COR-L47 (cell line): ENCODE results near the gene ETHE1.
"Not testable (repeated sequence)": the region's sequence is repeated elsewhere in the genome, so short reads cannot be mapped to it uniquely, and the experiment has no call there.

ENCODE experiments used
- DNase-seq: peaks from one replicate; lab custom pipeline; 2025; lab: John Stamatoyannopoulos, UW

ETHE1 gene

DNA sequence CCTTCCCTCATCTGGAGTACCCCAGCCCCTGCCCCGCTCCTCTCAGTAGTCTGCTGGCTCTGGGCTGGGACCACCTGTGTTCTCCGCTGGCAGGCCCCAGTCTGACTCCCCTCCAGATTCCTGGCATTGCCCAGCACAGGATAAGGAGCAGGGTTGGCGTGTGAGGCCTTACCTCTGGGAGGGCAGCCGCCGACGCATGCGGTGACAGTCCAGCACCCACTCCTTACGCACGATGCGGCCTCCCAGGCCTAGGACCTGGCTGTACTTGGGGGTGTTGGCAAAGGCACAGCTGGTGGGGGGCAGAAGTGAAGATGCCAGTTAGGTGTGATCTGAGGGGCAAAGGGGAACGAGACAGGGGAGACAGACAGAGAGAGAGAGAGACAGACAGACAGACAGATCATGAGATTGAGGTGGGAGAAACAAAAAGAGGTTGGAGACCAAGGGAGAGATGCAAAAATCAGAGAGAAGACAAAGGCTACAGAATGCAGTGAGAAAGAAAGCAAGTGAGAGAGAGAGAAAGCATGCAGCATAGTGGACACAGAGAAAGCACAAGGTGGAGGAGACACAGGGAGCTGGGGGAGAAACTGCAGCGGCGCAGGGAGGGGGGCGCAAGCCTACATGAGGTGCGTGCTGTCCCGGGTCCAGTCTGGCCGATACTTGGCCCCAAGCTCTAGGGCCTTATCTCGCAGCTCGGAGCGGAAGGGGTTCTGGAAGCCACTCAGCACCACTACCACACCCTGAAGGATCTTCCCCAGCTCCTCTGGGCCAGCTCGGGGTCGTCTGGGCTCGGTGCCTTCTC lies 24.6 kb upstream of the ETHE1 start:
- DNase-seq, result no peak

DNA sequence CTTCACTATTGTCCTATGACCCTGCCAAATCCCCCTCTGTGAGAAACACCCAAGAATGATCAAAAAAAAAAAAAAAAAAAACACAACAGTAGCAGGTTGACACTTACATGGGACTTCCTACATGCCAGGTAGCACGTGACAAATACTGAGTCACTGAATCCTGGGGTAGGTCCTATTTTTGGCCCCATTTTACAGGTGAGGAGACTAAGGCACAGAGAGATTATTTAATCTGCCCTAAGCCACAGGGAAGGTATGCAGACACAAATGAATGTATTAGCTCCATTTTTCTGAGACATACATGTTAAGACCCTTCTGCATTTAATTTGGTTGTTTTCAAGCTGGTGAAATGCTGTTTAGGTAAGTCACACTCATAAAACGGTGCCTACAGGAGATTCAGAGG lies 21.7 kb upstream of the ETHE1 start:
- DNase-seq, result no peak

DNA sequence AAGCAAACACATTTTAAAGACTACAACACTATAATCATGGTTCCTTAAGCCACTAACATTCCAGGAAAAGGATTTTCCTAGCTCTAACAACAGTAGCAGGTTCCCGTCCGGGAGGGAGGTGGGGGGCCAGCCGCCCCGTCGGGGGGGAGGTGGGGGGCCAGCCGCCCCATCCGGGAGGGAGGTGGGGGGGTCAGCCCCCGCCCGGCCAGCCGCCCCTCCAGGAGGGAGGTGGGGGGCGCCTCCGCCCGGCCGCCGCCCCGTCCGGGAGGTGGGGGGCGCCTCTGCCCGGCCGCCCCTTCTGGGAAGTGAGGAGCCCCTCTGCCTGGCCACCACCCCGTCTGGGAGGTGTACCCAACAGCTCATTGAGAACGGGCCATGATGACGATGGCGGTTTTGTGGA lies 20.9 kb upstream of the ETHE1 start:
- DNase-seq, result not testable (repeated sequence)

DNA sequence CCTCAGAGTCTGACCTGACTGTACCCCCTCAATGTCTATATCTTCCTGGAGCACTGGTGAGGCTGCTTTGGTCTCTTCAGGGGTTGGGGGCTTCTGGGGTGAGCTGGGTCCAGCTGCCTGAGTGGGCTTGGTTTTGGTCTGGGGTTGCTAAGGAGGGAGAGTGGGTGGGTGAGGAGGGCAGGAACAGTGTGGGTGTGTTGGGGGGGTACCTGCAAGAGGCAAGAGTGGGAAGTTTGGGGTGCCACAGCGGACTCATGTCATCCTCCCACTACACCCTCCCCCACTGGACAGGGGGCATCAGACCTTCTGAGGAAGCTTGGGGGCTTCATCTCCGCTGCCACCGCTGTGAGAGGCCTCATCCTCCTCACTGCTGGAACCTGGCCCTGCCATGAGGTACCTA lies 19.6 kb upstream of the ETHE1 start:
- DNase-seq, result no peak

DNA sequence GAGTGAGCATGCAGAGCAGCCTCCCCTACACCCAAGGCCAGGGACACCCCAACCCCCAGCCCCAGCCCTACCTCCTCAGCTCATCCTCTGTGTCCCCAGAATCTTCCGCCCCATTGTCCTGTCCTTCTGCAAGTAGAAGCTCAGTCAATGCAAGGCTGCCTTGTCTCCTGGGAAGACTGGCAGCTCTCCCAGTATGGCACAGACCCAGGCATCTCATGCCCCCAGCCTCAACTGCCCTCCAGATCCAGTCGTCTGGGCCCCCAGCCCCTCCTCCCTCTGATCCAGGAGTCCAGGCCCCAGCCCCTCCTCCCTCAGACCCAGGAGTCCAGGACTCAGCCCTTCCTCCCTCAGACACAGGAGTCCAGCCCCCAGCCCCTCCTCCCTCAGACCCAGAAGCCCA lies 19.0 kb upstream of the ETHE1 start:
- DNase-seq, result no peak

DNA sequence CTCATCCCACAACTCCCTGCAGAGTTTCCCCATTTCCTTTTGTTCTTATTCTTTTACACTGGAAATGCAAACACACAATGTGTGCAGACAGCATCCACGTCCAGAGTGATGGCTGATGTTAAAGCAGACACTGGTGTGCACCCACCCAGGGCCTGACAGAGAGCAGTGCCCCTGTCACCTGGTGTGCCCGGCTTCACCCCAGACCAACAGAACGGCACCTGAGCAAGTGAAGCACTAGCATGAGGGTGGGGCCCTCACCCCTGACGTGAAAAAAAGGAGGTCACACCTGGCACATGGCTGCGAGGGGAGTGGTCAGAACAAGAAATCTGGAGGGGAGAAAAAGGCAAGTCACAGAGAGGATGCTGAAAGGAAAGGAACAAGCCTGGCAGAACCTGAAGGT lies 18.3 kb upstream of the ETHE1 start:
- no peak for DNase-seq

DNA sequence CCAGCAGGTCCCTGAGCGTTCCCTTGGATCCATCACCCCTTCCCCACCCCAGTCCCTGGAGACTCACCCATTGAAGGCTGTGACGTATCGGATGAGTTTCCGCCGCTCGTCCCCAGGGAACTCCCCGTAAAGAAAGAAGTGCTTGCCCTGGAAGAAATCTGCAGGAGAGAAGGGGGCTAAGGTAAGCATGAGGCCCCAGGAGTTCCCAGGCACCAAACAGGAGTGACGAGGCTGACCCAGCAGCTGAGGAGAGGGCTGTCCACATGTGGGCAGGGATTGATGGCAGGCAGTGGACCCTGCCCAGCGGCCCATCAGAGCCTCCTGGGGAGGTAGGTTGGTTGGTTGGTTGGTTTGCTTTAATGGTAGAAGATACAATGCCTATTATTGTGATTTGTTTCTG lies 17.1 kb upstream of the ETHE1 start:
- DNase-seq, result no peak

DNA sequence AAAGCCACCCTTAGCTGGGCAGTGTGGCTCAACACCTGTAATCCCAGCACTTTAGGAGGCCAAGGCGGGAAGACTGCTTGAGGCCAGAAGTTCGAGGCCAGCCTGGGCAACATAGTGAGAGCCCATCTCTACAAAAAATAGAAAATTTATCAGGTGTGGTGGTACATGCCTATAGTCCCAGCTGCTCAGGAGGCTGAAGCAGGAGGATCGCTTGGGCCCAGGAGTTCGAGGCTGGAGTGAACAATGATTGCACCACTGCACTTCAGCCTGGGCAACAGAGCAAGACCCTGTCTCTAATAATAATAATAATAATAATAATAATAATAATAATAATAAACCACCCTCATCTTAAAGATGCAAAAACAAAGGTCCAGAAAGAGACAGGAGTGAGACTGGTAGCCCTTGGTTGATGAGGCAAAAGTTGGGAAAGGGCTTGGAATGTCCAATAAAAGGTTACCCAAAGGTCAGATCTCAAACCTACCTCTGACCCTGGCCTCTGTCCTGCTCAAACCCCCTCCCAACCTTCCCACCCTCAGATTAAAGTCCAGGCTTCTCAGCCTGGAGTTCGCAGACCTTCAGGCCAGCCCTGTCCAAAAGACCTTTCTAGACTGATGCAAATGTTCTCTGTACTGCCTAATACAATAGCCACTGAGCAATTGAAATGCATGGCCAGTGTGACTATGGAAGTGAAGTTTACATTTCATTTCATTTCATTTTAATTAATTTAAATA lies 15.1 kb upstream of the ETHE1 start:
- no peak for DNase-seq

DNA sequence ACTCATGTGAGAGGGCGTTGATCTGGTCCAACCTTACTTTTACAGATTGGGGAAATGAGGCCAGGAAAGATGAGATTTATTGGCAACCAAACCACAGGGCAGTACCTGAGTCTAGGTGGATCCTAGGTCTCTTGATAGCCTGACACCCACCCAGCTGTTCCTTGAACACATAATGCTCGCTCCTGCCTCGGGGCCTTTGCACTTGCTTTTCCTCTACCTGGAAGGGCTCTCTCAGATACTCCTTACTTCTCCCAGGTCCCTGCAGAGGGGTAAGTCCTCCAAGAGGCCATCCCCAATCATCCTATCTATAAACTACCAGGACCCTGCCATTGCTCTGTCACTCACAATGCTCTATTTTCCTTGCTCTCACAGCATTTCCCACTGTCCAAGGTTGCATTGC lies 13.4 kb upstream of the ETHE1 start:
- DNase-seq, result no peak

DNA sequence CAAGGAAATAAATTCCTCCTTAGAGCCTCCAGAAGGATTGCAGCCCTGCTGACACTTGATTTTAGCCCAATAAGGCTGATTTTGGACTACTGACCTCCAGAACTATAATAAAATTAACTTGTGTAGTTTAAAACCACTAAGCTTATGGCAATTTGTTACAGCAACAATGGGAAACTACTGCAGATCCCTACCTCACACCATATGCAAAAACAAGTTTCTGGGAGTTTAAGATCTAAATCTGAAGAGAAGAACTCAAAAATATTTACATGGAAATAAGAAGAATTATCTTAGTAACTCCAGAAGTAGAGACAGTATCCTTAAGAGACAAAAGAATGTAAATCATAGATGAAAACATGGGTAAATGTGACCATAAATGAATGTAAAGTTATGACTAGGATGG lies 11.9 kb upstream of the ETHE1 start:
- no peak for DNase-seq

DNA sequence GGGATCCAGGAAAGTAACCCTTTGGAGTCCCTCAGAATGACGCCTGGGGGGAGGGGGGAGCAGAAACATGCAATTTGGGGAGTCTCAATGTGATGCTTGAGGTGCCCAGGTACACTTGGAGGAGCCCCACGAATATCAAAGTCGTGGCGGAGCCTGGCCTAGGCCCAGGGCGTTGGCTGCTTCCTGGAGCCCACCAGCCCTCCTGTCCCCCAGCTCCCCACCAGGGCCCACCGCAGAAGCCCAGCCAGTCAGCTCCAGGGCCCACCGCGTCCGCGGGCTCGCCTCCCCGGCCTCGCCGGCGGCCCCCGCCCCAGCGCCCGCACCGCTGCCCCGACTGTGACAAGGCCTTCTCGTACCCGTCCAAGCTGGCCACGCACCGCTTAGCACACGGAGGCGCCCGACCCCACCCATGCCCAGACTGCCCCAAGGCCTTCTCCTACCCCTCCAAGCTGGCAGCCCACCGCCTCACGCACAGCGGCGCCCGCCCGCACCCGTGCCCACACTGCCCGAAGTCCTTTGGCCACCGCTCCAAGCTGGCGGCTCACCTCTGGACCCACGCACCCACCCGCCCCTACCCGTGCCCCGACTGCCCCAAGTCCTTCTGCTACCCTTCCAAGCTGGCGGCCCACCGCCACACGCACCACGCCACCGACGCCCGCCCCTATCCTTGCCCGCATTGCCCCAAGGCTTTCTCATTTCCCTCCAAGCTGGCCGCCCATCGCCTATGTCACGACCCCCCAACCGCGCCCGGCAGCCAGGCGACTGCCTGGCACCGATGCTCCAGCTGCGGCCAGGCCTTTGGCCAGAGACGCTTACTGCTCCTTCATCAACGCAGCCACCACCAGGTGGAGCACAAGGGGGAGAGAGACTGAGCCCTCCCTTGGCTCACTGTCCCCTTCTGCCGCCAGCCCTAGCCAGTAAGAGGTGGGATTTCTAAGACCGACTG lies 8.1 kb upstream of the ETHE1 start:
- DNase-seq, result peak; percentile 15

DNA sequence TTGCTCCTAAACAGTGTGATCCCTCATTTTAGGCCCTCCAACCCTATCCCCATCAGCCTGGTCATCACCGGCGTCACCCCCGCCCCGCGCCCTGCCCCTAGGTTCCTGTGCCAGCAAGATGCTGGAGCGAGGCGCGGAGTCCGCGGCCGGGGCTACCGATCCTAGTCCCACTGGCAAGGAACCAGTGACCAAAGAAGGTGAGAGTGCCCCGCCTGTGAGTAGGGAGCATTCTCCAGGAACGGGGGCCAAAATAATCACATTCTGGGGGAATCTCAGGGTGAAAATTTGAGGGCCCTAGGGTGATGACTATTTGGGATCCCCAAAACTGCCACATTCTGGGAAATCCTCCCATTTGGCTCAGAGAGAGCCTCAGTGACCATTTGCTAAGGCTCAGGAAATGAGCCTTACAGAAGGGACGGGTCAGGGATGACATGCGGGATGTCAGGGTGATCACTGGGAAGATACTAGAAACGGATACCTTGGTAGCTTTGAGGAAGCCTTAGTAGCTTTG lies 7.4 kb upstream of the ETHE1 start:
- no peak for DNase-seq

DNA sequence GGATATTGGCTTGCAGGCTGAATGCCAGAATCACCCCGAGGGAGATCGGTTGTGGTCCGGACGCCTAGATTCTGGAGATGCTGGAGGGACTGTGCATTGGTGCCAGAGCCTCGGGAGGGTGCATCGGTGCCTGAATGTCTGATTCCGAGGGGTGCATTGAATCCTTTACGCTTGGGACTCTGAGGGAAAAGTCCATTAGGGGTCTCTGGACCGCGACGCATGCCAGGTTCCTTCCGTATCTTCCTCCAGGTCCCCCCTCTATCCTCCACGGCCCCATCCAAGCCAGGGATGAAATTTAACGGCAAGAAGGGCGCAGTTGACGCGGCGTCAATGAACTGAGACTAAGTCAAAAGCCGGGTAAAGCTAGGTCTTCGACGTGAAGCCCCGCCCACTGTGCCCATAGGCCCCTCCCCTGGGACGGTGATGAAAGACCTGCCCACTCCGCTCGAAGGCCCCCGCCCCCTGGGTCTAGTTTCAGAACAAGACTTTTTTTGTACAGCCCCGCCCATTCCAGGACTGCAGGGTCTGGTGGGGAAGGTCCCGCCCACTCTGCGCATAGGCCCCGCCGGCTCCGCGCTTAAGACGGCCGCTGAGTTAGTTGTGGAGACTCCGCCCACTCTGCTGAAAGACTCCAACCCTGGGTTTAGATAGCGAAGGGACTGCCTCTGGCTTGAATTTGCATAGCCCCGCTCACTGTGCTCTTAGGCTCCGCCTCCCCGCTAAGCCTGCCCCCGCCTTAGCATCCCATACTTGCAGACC lies 6.7 kb upstream of the ETHE1 start:
- DNase-seq, result peak; percentile 95

DNA sequence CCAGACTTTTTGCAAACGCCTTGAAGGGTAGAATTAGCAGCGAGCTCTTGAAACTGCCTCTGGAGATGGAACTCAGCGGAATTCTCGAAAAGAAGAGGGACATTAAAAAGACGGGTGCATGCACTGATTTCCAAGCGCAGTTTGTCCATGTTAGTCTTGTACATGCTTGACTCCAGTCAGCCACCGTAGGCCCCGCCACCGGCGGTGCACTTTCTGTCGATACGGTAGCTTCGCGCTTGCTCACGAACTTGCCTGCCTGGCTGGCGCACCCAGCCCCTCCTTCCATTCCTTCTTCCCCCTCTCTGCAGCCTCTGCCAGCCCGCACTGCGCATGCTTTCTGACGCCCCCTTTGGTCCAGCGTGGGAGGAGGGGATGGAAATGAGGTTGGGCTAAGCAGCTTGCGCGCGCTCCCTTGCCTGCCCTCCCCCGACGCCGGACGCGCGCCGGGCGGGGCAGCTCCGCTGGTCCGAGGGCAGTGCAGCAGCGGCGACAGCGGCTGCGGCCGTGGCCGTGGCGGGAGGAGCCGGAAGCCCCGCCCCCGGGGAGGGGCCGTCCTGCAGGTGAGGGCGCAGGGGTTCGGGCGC lies 6.1 kb upstream of the ETHE1 start, which contains the start of gene ZNF575:
TSS of gene ZNF575 (plus strand) at position 227 of the 584 bp plus-strand sequence. CDS start 1,235 bp downstream, outside the sequence.
- peak; percentile 98 for DNase-seq

DNA sequence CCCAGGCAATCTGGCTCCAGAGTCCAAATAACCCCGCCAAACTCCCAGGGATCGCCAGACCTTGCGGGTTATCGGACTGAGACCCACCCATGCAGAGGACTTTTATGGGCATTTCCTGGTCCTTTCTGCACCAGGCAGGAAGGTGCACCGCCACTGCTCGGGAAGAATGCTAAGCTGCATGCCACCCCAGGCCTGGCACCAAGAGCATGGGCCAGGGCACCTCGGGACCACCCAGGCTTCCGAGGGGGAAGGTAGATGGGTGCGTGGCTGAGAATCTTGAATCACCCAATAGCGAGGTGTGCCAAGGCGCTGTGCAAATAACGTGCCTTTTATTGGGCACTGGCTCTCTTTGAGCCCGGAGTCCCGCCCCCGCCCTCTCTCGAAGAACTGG lies 5.6 kb upstream of the ETHE1 start:
- DNase-seq, result no peak

DNA sequence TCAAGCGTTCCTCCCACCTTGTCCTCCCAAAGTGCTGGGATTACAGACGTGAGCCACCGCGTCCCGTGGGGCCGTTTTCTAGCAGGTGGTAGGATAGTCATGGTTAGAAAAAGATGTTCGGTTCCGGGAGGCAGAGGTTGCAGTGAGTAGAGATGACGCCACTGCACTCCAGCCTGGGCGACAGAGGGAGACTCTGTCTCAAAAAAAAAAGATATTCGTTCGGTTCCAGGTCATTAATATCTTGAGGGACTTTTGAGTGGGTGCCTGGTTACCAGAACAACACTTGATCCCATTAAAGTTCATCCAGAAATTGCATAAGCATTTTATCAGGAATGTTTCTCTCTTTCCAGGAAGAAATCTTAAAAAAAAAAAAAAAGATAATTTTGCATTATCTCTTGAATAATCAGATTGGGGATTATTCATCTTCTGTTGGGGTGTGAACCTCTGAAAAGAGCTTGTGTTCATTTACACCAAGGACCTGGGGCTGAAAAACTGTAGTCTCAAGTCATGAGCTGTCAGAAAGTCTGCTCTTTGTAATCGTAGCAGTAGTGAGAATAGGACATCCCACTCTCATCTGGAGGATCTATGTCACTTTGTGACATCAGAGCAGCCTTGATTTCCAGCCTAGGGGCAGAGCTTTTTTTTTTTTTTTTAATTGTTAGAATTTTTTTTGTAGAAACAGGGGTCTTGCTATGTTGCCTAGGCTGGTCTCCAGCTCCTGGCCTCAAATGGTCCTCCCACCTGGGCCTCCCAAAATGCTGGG lies 1.0 kb upstream of the ETHE1 start:
- DNase-seq, result no peak

DNA sequence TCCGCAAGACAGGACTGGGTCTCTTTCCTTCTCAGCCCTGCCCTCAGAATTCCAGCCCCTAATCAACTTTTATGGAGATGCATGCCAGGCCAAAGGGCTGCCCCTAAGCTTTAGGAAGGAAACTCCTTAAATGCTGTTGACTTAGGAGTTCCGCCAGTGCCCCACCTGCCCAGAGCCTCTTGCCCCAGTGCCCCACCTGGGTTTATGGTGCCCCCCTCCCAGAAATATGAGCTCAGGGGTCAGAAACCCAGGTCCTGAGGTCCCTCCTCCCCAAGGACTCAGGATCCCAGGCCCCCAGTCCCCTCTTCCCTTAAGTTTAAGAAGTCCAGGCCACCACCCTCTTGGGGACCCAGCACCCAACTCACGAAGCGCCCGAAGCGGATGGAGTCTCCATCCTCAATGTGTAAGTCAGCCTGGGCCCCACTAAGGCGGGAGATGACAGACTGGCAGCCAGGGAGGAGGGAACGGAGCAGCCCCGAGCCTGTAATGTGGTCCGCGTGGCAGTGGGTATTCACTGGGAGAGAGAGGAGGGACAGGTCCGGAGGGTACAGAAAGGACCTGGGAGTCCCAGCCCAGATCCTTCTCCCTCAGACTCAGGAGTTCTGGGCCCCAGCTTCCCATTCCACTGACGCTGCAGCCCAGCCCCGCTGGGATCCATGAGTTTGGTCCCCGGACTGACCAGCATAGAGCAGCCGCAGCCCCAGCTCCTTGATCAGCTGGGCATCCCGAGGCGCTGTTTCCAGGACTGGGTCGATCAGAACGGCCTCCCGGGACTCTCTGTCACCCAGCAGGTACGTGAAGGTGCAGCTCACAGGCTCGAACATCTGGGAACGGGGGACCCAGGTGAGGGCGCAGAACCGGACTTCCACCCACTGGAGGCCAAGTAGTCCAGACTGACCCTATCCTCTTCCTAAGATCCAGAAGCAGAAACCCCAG lies 897 bp downstream of the ETHE1 start:
- no peak for DNase-seq

DNA sequence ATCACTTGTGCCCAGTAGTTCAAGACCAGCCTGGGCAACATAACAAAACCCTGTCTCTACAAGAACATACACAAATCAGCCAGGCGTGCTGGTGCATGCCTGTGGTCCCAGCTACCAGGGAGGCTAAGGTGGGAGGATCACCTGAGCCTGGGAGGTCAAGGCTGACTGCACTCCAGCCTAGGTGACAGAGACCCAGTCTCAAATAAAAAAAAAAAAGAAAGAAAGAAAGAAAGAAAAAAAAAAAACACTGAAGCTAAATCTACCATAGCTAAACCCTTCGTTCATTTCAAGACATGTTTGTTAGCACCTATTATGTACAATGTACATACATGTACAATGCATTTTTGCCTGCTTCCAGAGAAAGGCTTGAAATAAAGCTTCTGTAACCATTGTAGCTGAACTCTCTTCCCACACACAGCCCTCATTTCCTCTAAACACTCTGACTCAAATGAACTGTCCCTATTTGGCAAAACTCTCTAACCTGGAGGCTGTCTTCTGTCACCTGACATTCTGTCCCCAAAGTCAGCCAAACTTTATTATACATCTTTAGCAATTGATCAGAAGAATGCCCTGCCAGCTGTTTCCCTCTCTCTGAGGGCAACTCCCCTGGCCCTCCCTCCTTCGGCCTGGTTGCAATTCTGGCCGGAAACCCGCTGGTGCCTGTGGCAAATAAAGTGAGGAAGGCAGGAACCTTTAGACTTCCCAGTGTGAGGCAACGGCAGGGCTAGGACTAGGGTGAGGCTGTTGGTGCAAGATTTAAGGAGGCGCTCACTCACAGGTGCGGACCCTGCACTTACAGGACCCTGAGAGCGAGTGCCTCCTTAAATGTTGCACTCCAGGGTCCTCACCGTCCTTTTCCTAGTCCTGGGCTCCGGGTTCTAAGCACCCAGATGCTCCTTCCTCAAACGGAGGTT lies 1.8 kb downstream of the ETHE1 start:
- DNase-seq, result no peak
